ENCODE results near the gene PEBP1.

The PEBP1 gene

DNA sequence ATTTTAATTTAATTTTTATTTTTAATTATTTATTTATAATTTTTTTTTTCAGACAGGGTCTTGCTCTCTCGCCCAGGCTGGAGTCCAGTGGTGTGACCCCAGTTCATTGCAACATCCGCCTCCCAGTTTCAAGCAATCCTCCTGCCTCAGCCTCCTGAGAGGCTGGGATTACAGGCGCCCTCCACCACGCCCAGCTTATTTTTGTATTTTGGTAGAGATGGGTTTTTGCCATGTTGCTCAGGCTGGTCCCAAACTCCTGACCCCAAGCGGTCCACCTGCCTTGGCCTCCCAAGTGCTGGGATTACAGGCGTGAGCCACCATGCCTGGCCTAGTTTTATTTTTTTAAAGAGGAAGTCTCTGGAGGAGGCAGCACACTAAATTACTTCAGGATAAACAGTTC lies 13.7 kb upstream of the PEBP1 start:
- Histone ChIP-seq H3K27ac (ENCODE audit: low read length) (no peak overlapping the region), H4K20me1 (ENCODE audit: insufficient read depth, low read length) (no peaks in the 10 kb centered on the region), H3K4me2 (ENCODE audit: low read depth, low read length) (no peak overlapping the region), H3K79me2 (ENCODE audit: low read length) (no peaks in the 10 kb centered on the region), H3K9me2 (replicated peaks; ENCODE audit: insufficient read depth, low read length) (no peaks in the 10 kb centered on the region), H3K9me3 (replicated peaks; ENCODE audit: insufficient read depth, low read length) (no peaks in the 10 kb centered on the region), H3F3A (ENCODE audit: insufficient read depth, low read length) (no peaks in the 10 kb centered on the region), H3K36me3 (replicated peaks; ENCODE audit: insufficient read depth, low read length) (no peaks in the 10 kb centered on the region), H3K27me3 (replicated peaks; ENCODE audit: insufficient read depth, low read length) (no peaks in the 10 kb centered on the region), H3K9ac (ENCODE audit: low read length) (no peak overlapping the region), H2AFZ (ENCODE audit: low read length) (no peak overlapping the region), H3K4me1 (ENCODE audit: low read length) (no peaks in the 10 kb centered on the region), H3K4me3 (ENCODE audit: low read length) (no peak overlapping the region)
- no peak for DNase-seq
- TF ChIP-seq, protein P1, sequence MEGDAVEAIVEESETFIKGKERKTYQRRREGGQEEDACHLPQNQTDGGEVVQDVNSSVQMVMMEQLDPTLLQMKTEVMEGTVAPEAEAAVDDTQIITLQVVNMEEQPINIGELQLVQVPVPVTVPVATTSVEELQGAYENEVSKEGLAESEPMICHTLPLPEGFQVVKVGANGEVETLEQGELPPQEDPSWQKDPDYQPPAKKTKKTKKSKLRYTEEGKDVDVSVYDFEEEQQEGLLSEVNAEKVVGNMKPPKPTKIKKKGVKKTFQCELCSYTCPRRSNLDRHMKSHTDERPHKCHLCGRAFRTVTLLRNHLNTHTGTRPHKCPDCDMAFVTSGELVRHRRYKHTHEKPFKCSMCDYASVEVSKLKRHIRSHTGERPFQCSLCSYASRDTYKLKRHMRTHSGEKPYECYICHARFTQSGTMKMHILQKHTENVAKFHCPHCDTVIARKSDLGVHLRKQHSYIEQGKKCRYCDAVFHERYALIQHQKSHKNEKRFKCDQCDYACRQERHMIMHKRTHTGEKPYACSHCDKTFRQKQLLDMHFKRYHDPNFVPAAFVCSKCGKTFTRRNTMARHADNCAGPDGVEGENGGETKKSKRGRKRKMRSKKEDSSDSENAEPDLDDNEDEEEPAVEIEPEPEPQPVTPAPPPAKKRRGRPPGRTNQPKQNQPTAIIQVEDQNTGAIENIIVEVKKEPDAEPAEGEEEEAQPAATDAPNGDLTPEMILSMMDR (IDR thresholded peaks at IDR 0.05; ENCODE audit: low read length): no peak
- TF ChIP-seq EZH2 (optimal IDR thresholded peaks at IDR 0.05; ENCODE audit: low read depth, low read length) (no peak), EZH2phosphoT487 (IDR thresholded peaks at IDR 0.05; ENCODE audit: low read length) (no peak)

GRCh38 chr12:118124333-118124874 lies 11.5 kb upstream of the PEBP1 start:
- Histone ChIP-seq H3K4me1 (ENCODE audit: low read length) (no peaks in the 10 kb centered on the region), H4K20me1 (ENCODE audit: insufficient read depth, low read length) (no peaks in the 10 kb centered on the region), H3K27me3 (replicated peaks; ENCODE audit: insufficient read depth, low read length) (no peaks in the 10 kb centered on the region), H3K79me2 (ENCODE audit: low read length) (no peaks in the 10 kb centered on the region), H3K9me3 (replicated peaks; ENCODE audit: insufficient read depth, low read length) (no peaks in the 10 kb centered on the region), H3K4me2 (ENCODE audit: low read depth, low read length) (no peak overlapping the region), H3K9me2 (replicated peaks; ENCODE audit: insufficient read depth, low read length) (no peaks in the 10 kb centered on the region), H3K4me3 (ENCODE audit: low read length) (no peak overlapping the region), H3K9ac (ENCODE audit: low read length) (no peak overlapping the region), H2AFZ (ENCODE audit: low read length) (no peak overlapping the region), H3K27ac (ENCODE audit: low read length) (no peak overlapping the region), H3K36me3 (replicated peaks; ENCODE audit: insufficient read depth, low read length) (no peaks in the 10 kb centered on the region), H3F3A (ENCODE audit: insufficient read depth, low read length) (no peaks in the 10 kb centered on the region)
- DNase-seq: no peak
- TF ChIP-seq, protein P1 (IDR thresholded peaks at IDR 0.05; ENCODE audit: low read length): no peak
- TF ChIP-seq EZH2phosphoT487 (IDR thresholded peaks at IDR 0.05; ENCODE audit: low read length) (no peak), EZH2 (optimal IDR thresholded peaks at IDR 0.05; ENCODE audit: low read depth, low read length) (no peak)

- no peak overlapping the region for H3K4me3 ChIP-seq (ENCODE audit: low read length)
These were observed 10.2 kb upstream of the PEBP1 start for GRCh38 chr12:118125743-118126118.

More at GRCh38 chr12:118125743-118126118, 10.2 kb upstream of the PEBP1 start:
- H3K9me3 ChIP-seq (replicated peaks; ENCODE audit: insufficient read depth, low read length): no peaks in the 10 kb centered on the region
- H3K9ac ChIP-seq (ENCODE audit: low read length): no peak overlapping the region
- no peak overlapping the region for H3K4me2 ChIP-seq (ENCODE audit: low read depth, low read length)
- no peak overlapping the region for H3K27ac ChIP-seq (ENCODE audit: low read length)
- H3K9me2 ChIP-seq (replicated peaks; ENCODE audit: insufficient read depth, low read length): no peaks in the 10 kb centered on the region
- no peaks in the 10 kb centered on the region for H3K4me1 ChIP-seq (ENCODE audit: low read length)
- H4K20me1 ChIP-seq (ENCODE audit: insufficient read depth, low read length): no peaks in the 10 kb centered on the region
- no peaks in the 10 kb centered on the region for H3K36me3 ChIP-seq (replicated peaks; ENCODE audit: insufficient read depth, low read length)
- no peak for DNase-seq
- H3F3A ChIP-seq (ENCODE audit: insufficient read depth, low read length): no peaks in the 10 kb centered on the region
- no peaks in the 10 kb centered on the region for H3K27me3 ChIP-seq (replicated peaks; ENCODE audit: insufficient read depth, low read length)
- H2AFZ ChIP-seq (ENCODE audit: low read length): no peak overlapping the region
- TF ChIP-seq, protein P1 (IDR thresholded peaks at IDR 0.05; ENCODE audit: low read length): no peak
- no peak for TF ChIP-seq EZH2 (optimal IDR thresholded peaks at IDR 0.05; ENCODE audit: low read depth, low read length)
- TF ChIP-seq EZH2phosphoT487 (IDR thresholded peaks at IDR 0.05; ENCODE audit: low read length): no peak
- H3K79me2 ChIP-seq (ENCODE audit: low read length): no peaks in the 10 kb centered on the region
